GM23338 (cell line): ENCODE measurements around the gene H2AZ2. TPM values are rescaled to one million over a fixed set of nuclear protein-coding genes. Genes with fewer than 3 reads are reported as not detected.

Experiments used
- ATAC-seq: fragments of 200-7000 bp; cut with Tn5 transposase; 3 replicates; pipeline ENCODE4 v1.9.1; 2020
- DNase-seq: peaks from one replicate; pipeline ENCODE4 v3.0.0-alpha.2; 2015; ENCODE audit warnings: low spot score
- H2AFZ ChIP-seq: fragments of 200-600 bp; sonication (generic); 2 replicates; pipeline ENCODE4 v1.8.0; 2016; ENCODE audit warnings: antibody characterized with exemption, mild to moderate bottlenecking, moderate library complexity
- H3F3A ChIP-seq: fragments of 200-600 bp; sonication (generic); replicated peaks from 2 replicates; pipeline ENCODE4 v1.8.0; 2017; ENCODE audit warnings: antibody characterized with exemption, mixed run types, low read depth
- H3K27ac ChIP-seq: fragments of 200-600 bp; sonication (generic); 2 replicates; pipeline ENCODE4 v1.6.1; 2016; ENCODE audit warnings: low read depth
- H3K27me3 ChIP-seq: fragments of 200-600 bp; sonication (generic); 2 replicates; pipeline ENCODE4 v1.8.0; 2016; ENCODE audit warnings: mild to moderate bottlenecking, mixed run types, moderate library complexity; ENCODE audit not compliant: insufficient read depth
- H3K36me3 ChIP-seq: fragments of 200-600 bp; sonication (generic); 2 replicates; pipeline ENCODE4 v1.8.0; 2016; ENCODE audit warnings: mild to moderate bottlenecking; ENCODE audit not compliant: insufficient read depth
- H3K4me1 ChIP-seq: fragments of 200-600 bp; sonication (generic); 2 replicates; pipeline ENCODE4 v1.8.0; 2016; ENCODE audit warnings: mild to moderate bottlenecking, moderate library complexity; ENCODE audit not compliant: insufficient read depth
- H3K4me2 ChIP-seq: fragments of 200-600 bp; sonication (generic); 2 replicates; pipeline ENCODE4 v1.7.1; 2017; ENCODE audit warnings: mixed run types
- H3K4me3 ChIP-seq: fragments of 200-600 bp; sonication (generic); 2 replicates; pipeline ENCODE4 v1.6.1; 2016; ENCODE audit warnings: mixed run types
- H3K79me2 ChIP-seq: fragments of 200-600 bp; sonication (generic); replicated peaks from 2 replicates; pipeline ENCODE4 v1.8.0; 2017; ENCODE audit warnings: mild to moderate bottlenecking; ENCODE audit not compliant: insufficient read depth
- H3K9me2 ChIP-seq: fragments of 200-600 bp; sonication (generic); 2 replicates; pipeline ENCODE4 v1.8.0; 2017; ENCODE audit not compliant: insufficient read depth
- H4K20me1 ChIP-seq: fragments of 200-600 bp; sonication (generic); replicated peaks from 2 replicates; pipeline ENCODE4 v1.8.0; 2017; ENCODE audit warnings: mild to moderate bottlenecking; ENCODE audit not compliant: insufficient read depth
- H3K27ac Mint-ChIP-seq: 2 replicates; pipeline ENCODE4 v1.8.0; 2020; ENCODE audit warnings: inconsistent platforms, mild to moderate bottlenecking, moderate library complexity, mixed read lengths
- H3K27me3 Mint-ChIP-seq: 3 replicates; pipeline ENCODE4 v1.8.0; 2022; ENCODE audit warnings: low read depth, mild to moderate bottlenecking, moderate library complexity, mixed read lengths, inconsistent platforms; ENCODE audit not compliant: insufficient read depth, poor library complexity
- H3K36me3 Mint-ChIP-seq: 3 replicates; pipeline ENCODE4 v1.8.0; 2021; ENCODE audit warnings: low read depth, mild to moderate bottlenecking, inconsistent platforms, moderate library complexity, mixed read lengths
- H3K4me1 Mint-ChIP-seq: 3 replicates; pipeline ENCODE4 v1.8.0; 2020; ENCODE audit warnings: mild to moderate bottlenecking, inconsistent platforms, mixed read lengths
- H3K4me3 Mint-ChIP-seq: 3 replicates; pipeline ENCODE4 v1.8.0; 2021; ENCODE audit warnings: moderate library complexity, mild to moderate bottlenecking, inconsistent platforms, mixed read lengths
- H3K9me3 Mint-ChIP-seq: 3 replicates; pipeline ENCODE4 v1.8.0; 2020; ENCODE audit warnings: moderate library complexity, mild to moderate bottlenecking, inconsistent platforms, mixed read lengths
- CREB1 ChIP-seq: fragments of 250-450 bp; sonication (Bioruptor Pico); IDR thresholded peaks from 2 replicates; pipeline ENCODE4 v1.5.0; 2020; ENCODE audit warnings: low read depth, mild to moderate bottlenecking, moderate library complexity
- CTCF ChIP-seq, 2 experiments: fragments of 200-600 bp in 1 of 2; sonication (generic) in 1 of 2; conservative IDR thresholded peaks; 2 replicates each; pipeline versions ENCODE4 v1.5.1 to v1.6.1; 2016 to 2017; ENCODE audit warnings: antibody characterized with exemption in 2 of 2, low read depth in 2 of 2, mild to moderate bottlenecking in 2 of 2, moderate library complexity in 1 of 2
- EZH2 ChIP-seq: fragments of 200-600 bp; sonication (generic); IDR thresholded peaks from one replicate; pipeline ENCODE4 v1.8.0; 2017; ENCODE audit warnings: antibody characterized with exemption, mild to moderate bottlenecking, low read depth; ENCODE audit not compliant: unreplicated experiment
- EZH2phosphoT487 ChIP-seq: fragments of 200-600 bp; sonication (generic); IDR thresholded peaks from one replicate; pipeline ENCODE4 v1.8.1; 2018; ENCODE audit warnings: antibody characterized with exemption; ENCODE audit not compliant: unreplicated experiment
- JUNB ChIP-seq: IDR thresholded peaks from one replicate; pipeline ENCODE4 v1.6.1; 2016; ENCODE audit warnings: antibody characterized with exemption; ENCODE audit not compliant: unreplicated experiment
- NANOG ChIP-seq: IDR thresholded peaks from 2 replicates; pipeline ENCODE4 v1.6.1; 2016; ENCODE audit warnings: antibody characterized with exemption, borderline replicate concordance
- POLR2AphosphoS5 ChIP-seq: IDR thresholded peaks from 2 replicates; pipeline ENCODE4 v1.6.1; 2016; ENCODE audit warnings: antibody characterized with exemption, low read depth
- REST ChIP-seq: IDR thresholded peaks from one replicate; pipeline ENCODE4 v1.6.1; 2018; ENCODE audit warnings: antibody characterized with exemption; ENCODE audit not compliant: unreplicated experiment
- STAT1 ChIP-seq: IDR thresholded peaks from one replicate; pipeline ENCODE4 v1.6.1; 2016; ENCODE audit warnings: antibody characterized with exemption; ENCODE audit not compliant: unreplicated experiment
- ZNF114 ChIP-seq: fragments of 250-450 bp; sonication (Bioruptor Pico); IDR thresholded peaks from 2 replicates; pipeline ENCODE4 v1.5.0; 2020; ENCODE audit warnings: mild to moderate bottlenecking, moderate library complexity
- ZNF331 ChIP-seq: fragments of 250-450 bp; sonication (Bioruptor Pico); IDR thresholded peaks from 2 replicates; pipeline ENCODE4 v1.5.0; 2020; ENCODE audit warnings: low read depth, mild to moderate bottlenecking, moderate library complexity
- polyA plus RNA-seq: library from polyadenylated mRNA; unstranded; fragments of >200 nt; fragmentation: Nextera tagmentation; extraction: Ambion mirVana; gene quantifications from 2 replicates; pipeline ENCODE4 v1.2.1, GENCODE V29; 2016
- total RNA-seq: library from RNA; depleted of rRNA; stranded (reverse); fragments of >200 nt; shearing (Covaris generic); gene quantifications from 2 replicates; pipeline ENCODE4 v1.2.3, GENCODE V29; 2014
- TF ChIP-seq, protein P1 (sequence below): IDR thresholded peaks from 2 replicates; pipeline ENCODE4 v1.6.1; 2016; ENCODE audit warnings: antibody characterized with exemption
- TF ChIP-seq, protein P2 (sequence below): fragments of 250-450 bp; sonication (Bioruptor Pico); IDR thresholded peaks from 2 replicates; pipeline ENCODE4 v1.5.0; 2020; ENCODE audit warnings: mild to moderate bottlenecking, moderate library complexity

H2AZ2 gene
- total and polyA plus RNA-seq, 2 experiments from 2014 or later = 215 to 390 TPM

DNA sequence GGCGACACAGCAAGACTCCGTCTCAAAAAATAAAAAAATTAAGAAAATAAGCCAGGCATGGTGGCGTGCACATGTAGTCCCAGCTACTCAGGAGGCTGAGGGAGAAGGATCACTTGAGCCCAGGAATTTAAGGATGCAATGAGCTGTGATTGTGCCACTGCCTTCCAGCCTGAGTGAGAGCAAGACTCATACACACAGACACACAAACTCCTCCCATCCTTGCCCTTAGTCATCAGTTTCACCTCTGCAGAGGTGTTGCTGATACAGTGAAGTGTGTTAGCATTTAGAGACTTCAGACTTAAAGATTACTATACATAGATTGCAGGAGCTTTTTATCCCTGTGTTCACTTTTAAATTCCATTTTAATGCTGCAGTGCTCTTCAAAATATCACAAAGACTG is 5.5 kb upstream of the H2AZ2 start:
- no peak for DNase-seq
- TF ChIP-seq, protein P1, sequence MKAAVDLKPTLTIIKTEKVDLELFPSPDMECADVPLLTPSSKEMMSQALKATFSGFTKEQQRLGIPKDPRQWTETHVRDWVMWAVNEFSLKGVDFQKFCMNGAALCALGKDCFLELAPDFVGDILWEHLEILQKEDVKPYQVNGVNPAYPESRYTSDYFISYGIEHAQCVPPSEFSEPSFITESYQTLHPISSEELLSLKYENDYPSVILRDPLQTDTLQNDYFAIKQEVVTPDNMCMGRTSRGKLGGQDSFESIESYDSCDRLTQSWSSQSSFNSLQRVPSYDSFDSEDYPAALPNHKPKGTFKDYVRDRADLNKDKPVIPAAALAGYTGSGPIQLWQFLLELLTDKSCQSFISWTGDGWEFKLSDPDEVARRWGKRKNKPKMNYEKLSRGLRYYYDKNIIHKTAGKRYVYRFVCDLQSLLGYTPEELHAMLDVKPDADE = no peak
- no peak for TF ChIP-seq EZH2phosphoT487
- TF ChIP-seq EZH2 = no peak
- no peak for TF ChIP-seq NANOG
- TF ChIP-seq JUNB = no peak
- no peak for TF ChIP-seq CREB1 (CRISPR knock-in tag)
- no peak for TF ChIP-seq REST
- TF ChIP-seq ZNF114 = no peak
- TF ChIP-seq STAT1 = no peak
- no peak for TF ChIP-seq ZNF331 (CRISPR knock-in tag)
- no peak for TF ChIP-seq POLR2AphosphoS5
- TF ChIP-seq, protein P2, sequence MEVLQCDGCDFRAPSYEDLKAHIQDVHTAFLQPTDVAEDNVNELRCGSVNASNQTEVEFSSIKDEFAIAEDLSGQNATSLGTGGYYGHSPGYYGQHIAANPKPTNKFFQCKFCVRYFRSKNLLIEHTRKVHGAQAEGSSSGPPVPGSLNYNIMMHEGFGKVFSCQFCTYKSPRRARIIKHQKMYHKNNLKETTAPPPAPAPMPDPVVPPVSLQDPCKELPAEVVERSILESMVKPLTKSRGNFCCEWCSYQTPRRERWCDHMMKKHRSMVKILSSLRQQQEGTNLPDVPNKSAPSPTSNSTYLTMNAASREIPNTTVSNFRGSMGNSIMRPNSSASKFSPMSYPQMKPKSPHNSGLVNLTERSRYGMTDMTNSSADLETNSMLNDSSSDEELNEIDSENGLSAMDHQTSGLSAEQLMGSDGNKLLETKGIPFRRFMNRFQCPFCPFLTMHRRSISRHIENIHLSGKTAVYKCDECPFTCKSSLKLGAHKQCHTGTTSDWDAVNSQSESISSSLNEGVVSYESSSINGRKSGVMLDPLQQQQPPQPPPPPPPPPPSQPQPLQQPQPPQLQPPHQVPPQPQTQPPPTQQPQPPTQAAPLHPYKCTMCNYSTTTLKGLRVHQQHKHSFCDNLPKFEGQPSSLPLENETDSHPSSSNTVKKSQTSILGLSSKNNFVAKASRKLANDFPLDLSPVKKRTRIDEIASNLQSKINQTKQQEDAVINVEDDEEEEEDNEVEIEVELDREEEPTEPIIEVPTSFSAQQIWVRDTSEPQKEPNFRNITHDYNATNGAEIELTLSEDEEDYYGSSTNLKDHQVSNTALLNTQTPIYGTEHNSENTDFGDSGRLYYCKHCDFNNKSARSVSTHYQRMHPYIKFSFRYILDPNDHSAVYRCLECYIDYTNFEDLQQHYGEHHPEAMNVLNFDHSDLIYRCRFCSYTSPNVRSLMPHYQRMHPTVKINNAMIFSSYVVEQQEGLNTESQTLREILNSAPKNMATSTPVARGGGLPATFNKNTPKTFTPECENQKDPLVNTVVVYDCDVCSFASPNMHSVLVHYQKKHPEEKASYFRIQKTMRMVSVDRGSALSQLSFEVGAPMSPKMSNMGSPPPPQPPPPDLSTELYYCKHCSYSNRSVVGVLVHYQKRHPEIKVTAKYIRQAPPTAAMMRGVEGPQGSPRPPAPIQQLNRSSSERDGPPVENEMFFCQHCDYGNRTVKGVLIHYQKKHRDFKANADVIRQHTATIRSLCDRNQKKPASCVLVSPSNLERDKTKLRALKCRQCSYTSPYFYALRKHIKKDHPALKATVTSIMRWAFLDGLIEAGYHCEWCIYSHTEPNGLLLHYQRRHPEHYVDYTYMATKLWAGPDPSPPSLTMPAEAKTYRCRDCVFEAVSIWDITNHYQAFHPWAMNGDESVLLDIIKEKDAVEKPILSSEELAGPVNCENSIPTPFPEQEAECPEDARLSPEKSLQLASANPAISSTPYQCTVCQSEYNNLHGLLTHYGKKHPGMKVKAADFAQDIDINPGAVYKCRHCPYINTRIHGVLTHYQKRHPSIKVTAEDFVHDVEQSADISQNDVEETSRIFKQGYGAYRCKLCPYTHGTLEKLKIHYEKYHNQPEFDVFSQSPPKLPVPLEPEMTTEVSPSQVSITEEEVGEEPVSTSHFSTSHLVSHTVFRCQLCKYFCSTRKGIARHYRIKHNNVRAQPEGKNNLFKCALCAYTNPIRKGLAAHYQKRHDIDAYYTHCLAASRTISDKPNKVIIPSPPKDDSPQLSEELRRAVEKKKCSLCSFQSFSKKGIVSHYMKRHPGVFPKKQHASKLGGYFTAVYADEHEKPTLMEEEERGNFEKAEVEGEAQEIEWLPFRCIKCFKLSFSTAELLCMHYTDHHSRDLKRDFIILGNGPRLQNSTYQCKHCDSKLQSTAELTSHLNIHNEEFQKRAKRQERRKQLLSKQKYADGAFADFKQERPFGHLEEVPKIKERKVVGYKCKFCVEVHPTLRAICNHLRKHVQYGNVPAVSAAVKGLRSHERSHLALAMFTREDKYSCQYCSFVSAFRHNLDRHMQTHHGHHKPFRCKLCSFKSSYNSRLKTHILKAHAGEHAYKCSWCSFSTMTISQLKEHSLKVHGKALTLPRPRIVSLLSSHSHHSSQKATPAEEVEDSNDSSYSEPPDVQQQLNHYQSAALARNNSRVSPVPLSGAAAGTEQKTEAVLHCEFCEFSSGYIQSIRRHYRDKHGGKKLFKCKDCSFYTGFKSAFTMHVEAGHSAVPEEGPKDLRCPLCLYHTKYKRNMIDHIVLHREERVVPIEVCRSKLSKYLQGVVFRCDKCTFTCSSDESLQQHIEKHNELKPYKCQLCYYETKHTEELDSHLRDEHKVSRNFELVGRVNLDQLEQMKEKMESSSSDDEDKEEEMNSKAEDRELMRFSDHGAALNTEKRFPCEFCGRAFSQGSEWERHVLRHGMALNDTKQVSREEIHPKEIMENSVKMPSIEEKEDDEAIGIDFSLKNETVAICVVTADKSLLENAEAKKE (CRISPR knock-in tag) = no peak
- no peak for TF ChIP-seq CTCF (conservative IDR thresholded peaks at IDR 0.05; ENCODE audit: low read depth in 2 of 2)
- Mint-ChIP-seq H3K27ac (no peak overlapping the region), H3K4me3 (no peak overlapping the region), H3K4me1 (peaks cover 3% of the 10 kb centered on the region; the same call in 2 of the 3 replicates), H3K9me3 (no peaks in the 10 kb centered on the region; the same call in 2 of the 3 replicates), H3K36me3 (no peaks in the 10 kb centered on the region), H3K27me3 (peaks cover 5% of the 10 kb centered on the region)
- no peak for ATAC-seq
- Histone ChIP-seq H3K36me3 (no peaks in the 10 kb centered on the region), H3K9me2 (no peaks in the 10 kb centered on the region), H3K79me2 (peaks cover 6% of the 10 kb centered on the region; the same call in 1 of the 2 replicates), H3K4me1 (no peaks in the 10 kb centered on the region), H3F3A (0 out of 2 replicates have a peak, but pooled peaks cover 4% of the 10 kb centered on the region), H3K4me3 (no peak overlapping the region), H3K4me2 (no peak overlapping the region), H2AFZ (no peak overlapping the region), H3K27ac (no peak overlapping the region), H4K20me1 (no peaks in the 10 kb centered on the region), H3K27me3 (no peaks in the 10 kb centered on the region)
